GM18520 (cell line): ENCODE data around the gene FAM168A.

Experiments used
- ATAC-seq: cut with Tn5 transposase; IDR thresholded peaks from one replicate; pipeline ENCODE4 v1.9.1; 2021; ENCODE audit not compliant: unreplicated experiment

The FAM168A gene

DNA sequence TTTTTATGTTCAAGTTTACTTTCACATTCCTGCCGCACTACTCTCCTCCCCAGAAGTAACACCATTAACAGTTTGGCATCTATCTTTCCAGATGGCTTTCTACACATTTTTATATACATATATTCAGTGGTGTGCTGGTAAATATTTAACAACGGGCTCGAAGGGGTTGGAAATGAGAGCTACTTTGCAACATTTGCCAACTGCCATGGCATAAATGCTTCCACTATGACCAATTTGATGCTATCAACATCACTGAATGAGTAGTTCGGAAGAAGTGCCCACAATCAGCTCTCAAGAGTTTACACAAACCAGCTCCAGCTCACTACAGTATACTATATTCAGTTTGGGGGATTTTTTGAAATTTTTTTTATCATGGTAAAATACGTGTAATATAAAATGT is 166.5 kb downstream of the FAM168A start:
- no peak for ATAC-seq

DNA sequence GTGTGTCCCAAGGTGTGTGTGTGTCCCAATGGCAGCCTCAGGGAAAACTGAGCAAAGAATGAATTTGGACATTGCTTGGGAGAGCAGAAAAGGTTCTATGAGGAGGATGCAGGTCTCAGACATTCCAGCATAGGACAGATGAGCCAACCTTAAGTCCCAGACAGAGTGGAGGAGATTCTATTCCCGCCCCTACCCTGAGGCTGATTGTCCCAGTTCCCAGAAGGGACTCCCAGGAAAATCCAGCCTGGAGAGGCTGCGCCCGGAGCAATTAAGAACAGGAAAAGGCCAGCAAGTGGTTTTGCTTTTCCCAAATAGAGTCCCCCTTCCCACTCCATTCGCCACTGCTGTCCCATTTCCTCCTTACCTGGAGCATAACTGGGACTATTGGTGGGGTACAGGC is 167.6 kb downstream of the FAM168A start:
- ATAC-seq, result no peak

DNA sequence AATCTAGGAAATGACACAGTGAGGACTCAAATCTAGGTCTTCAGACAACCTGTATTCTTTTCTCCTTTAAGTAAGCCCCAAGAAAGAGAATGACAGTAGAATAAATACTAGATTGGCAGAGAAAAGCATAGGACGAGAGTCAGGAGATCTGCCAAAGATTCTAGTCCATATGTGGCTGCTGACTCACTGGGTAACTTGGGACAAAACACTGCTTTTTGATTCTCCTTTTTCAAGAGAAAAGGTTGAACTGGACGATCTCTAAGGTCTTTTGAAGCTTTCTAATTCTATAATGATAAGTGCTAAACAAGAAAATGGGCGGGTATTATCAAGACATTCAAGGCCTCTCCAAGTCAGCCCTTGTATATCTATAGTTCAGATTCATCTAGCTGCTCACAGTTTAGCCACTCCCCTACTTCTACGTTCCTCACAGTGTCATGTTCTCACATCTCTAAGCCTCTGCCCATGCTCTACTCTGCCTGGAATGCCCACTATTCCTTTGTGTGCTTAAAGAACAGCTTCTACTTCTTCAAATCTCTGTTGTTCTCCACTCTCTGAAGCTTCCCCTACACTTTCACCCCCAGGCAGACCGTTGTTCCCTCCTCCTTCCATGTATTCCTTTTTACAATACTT is 168.7 kb downstream of the FAM168A start:
- ATAC-seq, result no peak

DNA sequence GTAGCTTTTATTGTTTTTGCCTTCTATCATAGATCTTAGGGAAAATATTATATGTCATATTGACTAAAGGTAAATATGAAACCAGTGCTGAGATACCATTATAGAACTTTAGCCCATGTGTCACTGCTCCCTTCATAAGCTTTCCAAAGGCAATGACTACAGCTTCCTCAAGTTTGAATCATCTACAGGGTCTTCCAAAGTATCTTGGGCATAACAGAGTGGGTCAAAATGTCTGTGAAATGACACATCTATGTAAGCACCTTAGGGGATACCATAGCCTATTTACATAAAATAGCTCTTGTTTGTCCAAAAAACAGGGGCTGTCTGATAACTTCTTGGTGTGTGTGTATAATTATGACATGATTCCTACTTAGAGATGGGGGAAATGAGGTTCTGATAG is 169.2 kb downstream of the FAM168A start:
- no peak for ATAC-seq

DNA sequence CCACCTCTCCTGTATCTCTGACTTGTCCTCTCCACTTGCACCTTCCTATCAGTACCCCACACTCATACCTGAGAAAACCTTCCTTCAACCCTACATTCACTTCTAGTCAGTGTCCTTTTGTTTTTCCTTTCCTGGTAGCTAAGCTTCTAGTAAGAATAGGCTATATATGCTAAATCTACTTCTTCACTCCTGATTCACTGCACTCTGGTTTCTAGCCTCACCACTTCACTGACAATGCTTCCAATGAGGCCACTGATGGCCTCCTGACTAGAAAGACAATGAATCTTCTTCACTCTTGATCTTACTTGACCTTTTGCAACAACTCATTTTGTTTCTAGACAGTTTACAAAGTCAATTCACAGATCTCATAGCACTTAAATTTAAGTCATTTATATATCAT is 169.7 kb downstream of the FAM168A start:
- ATAC-seq, result no peak

DNA sequence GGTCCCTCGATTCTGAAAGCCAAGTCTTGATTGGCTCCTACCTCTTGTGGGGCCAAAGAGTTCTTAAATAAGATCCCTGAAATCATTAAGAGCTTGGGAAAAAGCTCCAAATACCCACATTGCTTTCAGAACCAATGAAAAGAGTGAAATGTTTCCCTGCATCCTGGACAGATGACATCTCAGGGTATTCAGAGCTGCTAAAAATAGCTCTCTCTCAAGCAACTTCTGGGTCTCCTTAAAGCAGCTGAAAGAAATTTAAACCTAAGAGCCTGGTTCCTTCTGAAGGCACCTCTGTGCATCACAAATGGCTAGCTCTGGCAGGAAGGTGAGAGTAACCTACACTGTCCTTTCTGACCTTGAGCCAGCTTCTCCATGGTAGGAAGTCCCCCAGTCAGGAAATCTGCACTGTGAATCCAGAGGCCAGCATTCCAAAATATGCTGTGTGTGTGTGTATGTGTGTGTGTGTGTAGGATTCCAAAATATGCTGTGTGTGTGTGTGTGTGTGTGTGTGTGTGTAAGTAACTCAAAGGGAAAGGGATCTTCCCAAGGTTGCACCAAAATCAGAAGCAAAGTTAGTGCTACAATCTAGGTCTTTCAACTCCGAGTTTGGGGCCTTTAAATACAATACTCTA is 171.6 kb downstream of the FAM168A start:
- ATAC-seq, result no peak

DNA sequence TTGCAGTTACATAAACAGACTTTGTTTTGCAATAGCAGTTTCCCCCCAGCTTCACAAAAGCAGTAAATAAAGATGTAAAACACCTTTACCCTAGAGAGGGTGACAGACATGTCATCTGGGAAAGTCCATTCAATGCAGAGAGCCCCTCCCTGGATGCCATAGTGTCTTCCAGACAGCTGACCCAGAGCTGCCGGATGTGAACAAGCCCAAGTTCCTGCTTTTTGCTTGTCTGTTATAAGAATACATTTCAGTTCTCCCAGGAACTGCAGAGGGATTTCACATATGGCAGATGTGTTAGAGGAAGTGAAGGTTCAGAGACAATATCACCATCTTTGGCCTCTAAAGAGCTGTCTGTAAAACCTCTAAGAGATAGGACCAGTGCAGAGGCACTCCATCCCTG is 172.8 kb downstream of the FAM168A start:
- ATAC-seq, result no peak

DNA sequence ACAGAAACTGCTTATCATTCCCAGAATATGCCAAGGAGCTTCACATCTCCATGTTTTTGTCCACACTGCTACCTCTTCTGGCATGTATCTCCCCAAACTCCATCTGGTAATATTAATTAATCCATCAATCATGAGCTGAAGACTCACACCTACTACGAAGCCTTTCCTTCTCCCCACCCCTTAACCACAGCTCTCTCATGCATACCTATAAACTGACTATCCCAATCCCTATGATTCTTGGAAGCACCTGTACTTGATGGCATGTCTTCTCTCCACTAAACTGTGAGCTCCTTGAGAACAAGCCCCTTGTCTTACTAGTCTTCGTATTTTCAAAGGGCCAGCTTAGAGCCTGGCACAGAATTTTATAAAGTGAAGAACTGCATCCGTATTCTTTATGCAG is 174.4 kb downstream of the FAM168A start:
- no peak for ATAC-seq

DNA sequence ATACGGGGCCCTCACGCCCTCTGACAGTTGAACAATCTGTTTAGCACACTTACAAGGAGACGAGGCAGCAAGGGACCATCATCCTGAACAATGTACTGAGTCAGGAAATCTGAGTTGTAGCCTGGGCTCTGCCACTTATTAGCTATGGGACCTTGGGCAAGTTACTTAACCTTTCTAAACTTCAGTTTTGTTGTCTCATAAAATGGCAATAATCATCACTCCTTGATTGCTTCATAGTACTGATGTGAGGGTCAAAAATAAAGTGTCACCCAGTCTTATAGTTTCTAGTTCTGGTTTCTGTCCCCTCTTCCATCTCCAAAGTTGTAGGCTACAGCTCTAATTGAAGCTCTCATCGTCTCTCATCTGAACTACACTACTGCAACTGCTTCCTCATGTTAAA is 175.0 kb downstream of the FAM168A start:
- ATAC-seq, result no peak

DNA sequence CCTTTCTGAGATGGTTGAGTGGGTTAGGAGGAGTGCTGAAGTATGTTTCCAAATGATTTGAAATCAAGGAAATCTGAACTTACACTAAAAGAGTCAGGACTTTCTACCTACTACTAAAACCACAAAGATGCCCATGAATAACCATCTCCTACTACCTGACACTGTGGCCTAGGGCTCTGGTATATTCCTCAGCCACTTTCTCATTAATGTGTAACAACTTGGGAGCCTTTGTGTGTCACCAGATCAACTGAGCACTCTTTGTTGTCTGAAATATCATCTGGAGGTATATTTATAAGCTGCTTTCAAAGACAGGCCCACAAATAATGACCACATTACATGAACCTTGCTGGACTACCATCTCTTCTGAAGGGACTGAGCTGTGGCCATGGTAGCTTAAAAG is 177.8 kb downstream of the FAM168A start:
- no peak for ATAC-seq

DNA sequence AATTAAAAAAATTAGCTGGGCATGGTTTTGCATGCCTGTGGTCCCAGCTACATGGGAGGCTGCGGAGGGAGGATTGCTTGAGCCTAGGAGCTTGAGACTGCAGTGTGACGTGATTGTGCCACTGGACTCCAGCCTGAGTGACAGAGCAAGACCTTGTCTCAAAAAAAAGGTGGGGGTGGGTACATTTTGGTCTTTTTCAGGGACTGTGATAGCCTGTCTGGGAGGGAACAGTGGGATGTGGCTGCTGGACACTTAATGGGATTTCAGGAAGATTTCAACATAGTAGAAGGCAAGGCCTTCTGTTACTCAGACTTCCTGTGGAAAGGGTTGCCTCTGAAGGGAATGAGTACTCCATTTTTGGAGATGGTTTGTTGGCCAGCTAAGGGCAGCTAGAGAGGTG is 181.1 kb downstream of the FAM168A start:
- no peak for ATAC-seq

DNA sequence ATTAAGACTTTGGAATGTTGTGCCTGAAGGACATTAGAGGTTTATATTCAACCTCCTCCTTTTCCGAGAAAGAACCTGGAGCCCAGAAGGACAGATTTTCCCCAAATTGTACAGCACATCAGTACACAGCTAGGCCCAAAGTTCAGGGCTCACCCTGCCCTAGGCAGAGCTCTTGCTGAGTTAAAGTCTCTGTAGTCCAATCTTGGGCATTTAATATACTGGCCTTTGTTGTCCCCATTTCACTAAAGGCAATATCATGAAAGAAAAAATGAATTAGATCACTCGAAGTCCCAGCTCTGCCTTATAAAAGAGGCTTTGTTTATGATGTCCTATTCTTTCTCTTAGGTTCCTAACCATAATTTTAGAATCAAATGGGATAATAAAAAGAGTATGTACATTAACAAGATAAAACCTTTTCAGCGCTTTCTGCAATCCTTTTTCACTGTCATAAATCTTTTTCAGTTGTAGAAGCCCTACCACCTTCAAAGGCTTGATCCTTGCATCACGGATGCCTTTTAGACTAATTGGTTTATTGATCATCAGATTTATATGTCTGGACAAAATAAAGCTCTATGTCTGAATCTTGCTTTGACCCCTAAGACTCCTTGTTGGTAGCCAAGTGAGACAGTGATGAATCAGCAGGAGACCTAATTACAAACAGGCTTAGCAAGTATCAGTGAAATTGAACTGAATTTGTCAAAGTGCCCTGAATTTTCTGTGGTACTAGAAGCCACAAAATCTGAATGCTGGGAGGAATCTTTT is 181.9 kb downstream of the FAM168A start:
- no peak for ATAC-seq

DNA sequence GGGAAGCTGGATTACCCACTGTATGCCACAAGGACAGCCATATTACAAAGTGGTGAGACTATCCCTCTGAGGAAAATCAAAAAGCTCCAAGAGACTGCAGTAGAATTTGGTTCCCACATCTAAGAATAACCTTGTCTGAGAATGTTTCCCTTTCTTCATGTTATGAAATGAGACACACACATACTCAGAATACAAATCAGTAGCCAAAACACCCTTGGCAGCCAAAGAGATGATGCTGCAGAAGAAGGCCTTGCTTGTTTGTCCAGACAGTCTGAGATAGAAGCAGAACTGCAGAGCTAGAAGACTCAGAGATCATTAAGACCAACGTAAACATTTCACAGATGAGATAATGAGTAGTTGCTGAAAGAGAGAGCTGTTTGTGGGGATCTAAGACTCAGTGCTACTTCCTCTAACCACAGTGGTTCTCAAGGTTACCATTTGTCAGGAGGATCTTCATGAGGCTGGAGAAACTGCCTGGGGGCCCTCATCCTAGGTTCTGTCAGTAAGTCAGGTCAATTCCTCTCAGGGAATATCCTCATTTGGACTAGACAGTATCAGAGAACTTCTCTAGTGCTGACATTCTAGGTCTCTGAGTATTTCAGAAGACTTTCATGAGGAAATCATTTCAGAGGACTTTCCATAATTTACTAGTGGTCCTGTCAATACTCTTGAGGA is 182.8 kb downstream of the FAM168A start:
- no peak for ATAC-seq

DNA sequence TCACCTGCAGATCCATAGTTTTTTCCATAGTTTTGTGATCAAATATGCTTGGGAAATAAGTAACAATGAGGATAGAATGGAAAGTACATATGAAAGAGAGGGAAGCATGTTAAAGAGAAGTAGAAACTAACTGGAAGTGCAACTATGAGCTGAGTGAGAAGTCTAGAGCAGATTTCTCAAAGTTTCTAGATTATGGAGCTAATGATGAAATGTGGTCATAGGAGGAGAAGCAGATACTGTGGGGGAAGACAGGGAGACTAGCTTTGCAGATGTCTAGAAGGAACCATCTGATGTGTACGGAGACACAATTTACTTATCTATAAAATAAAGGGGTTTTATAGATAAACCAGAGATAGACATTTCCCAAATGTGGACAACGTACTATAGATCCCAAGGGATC is 184.7 kb downstream of the FAM168A start:
- ATAC-seq, result no peak

DNA sequence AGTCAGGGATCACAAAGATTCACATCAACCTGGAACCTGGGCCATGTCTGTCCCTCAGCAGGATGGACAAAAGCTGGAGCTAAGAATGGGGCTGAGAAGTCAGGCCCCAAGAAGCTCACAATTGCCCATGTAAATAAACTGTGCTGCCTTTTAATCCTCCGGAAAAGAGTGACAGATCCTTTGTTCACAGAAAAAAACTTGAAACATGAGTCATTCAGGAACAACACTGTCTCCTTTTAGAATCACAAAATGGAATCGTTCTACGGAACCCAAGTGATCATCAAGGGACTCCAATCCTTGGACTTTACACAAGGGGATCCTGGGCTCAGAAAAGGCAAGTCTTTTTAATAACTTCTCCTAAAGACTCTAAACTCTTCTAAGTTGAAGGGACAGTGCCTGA is 185.6 kb downstream of the FAM168A start:
- no peak for ATAC-seq

DNA sequence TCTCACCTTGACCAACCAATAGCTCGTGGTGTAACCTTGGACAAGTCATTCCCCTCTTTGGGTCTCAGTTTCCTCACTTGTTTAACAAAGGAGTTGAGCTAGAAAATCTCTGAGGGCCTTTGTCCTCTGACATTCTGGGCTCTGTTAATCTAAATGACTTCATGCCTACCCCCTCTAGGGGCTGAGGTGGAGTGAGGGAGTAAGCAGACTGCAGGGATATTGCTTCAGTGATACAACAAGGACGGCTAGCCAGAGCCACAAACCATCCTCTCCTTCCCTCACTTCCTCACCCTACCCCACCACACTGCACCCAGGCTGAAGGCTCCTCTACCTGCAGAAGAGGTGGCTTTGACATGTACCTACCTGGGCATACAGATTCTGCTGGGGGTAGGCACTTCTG is 186.9 kb downstream of the FAM168A start:
- no peak for ATAC-seq

DNA sequence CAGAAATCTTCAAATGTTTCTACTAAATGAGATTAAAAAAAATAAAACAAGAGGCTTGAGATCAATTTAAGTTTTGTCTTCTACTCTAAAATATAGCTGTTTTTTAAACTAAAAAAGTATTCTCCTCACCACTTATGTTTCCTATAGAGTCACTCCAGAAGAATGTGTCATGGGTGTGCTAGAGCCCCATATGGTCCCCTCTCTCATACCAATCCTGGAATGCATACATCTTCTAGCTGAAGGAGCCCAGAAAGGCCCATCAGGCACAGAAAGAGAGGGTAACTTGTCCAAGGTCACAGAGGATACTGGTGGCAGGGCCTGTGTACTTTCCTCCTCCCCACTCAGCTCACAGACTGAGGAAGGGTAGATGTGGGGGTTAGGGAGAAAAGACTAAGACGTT is 187.3 kb downstream of the FAM168A start:
- no peak for ATAC-seq

DNA sequence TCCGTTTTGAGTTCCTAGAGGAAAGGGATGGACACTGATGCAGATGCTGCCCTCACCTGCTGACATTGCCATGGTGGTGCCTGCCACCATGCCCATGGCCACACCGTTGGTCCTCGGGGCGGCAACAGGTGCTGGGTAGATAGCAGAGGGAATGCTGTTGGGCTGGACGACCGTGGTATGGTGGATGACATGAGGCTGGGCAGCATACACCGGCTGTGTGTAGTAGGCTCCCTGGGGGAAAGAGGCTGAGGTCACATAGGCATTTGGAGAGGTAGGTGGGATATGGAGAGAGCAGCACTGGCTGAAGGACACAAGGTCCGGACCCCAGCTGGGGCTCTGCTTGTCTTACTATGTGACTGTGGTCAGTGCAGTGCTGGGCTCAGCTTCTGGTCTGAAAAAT is 188.5 kb downstream of the FAM168A start:
- ATAC-seq, result no peak

DNA sequence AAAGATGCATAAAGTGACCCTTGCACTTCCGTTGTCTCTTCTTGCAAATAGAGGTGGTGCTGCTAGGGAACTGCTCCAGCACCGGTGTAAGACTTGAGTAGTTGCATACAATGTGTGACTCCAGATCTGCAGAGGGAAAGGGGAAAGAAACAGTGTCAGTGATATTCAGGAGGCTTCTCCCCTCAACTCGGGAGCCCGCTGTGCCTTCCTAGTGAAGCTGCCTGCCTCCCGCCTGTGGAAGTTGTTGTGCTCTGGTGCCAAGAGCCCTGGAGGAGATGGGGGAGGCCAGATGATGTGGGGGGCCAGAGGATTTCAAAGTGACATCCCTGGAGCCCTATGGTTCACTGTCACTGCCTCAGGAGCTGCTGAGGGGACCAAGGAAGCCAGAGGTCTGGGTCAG is 191.3 kb downstream of the FAM168A start:
- ATAC-seq, result no peak

DNA sequence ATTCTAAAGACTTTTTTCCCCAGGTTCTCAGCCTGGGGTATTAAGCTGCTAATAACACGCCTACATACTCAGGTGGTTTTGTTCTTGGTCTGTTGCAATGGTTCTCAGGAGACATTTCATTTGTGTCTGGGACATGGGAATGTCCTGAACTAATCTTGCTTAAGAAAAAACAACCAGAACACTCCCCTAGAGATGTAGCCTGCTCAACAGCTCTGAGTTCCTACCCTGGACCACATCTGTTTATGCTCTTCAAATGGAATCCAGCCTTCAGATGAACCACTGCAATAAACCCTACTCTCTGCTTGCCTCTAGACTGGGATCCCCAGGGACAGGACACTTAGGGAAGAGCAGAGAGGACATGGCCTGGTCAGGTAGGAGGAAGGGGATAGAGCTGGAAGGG is 191.8 kb downstream of the FAM168A start:
- no peak for ATAC-seq

DNA sequence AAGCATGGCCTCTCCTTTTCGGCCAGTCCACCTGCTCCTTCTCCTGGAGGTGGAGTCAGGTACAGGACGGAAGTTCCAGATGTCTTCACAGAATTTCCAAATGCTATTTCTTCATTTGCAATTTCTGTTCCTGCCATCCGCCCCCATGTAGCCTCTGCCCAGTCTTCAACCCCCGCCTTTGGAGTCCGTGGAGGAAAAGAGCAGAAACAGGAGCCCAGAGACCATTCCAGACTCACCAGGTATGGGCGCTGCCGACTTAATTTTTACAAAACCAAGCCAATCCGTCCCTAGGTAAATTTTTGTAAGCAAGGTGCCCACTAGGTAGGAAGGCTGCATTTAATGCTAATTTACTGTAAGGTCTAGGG is 192.8 kb downstream of the FAM168A start:
- no peak for ATAC-seq
